Measurements from ENCODE around the gene PLA2G2F.

Gene PLA2G2F

GRCh38 chr1:20158358-20159070 is 19.4 kb downstream of the PLA2G2F start:
- no peak overlapping the region for H3K27ac ChIP-seq (ENCODE audit: low read depth, low read length)
- TF ChIP-seq CTCF (IDR thresholded peaks at IDR 0.05; ENCODE audit: low read depth, low read length, poor library complexity, severe bottlenecking), result no peak
- no peak for TF ChIP-seq EZH2phosphoT487 (IDR thresholded peaks at IDR 0.05; ENCODE audit: borderline replicate concordance, low read length)
- H3K27me3 ChIP-seq (ENCODE audit: control insufficient read depth, low read length), result no peaks in the 10 kb centered on the region
- H3K36me3 ChIP-seq (ENCODE audit: control insufficient read depth, low read length), result no peaks in the 10 kb centered on the region
- H3K9me3 ChIP-seq (ENCODE audit: control insufficient read depth, insufficient read depth, low read length), result peaks cover 19% of the 10 kb centered on the region
- H3K4me1 ChIP-seq (ENCODE audit: control insufficient read depth, low read length), result no peaks in the 10 kb centered on the region
- no peak overlapping the region for H3K4me3 ChIP-seq (ENCODE audit: low read length)
- no peak overlapping the region for H3K4me2 ChIP-seq (ENCODE audit: low read length)
- H4K20me1 ChIP-seq (ENCODE audit: control insufficient read depth, insufficient read depth, low read depth, low read length), result no peaks in the 10 kb centered on the region
- H3F3A ChIP-seq (ENCODE audit: control insufficient read depth, insufficient read depth), result no peaks in the 10 kb centered on the region
- H3K79me2 ChIP-seq (ENCODE audit: control insufficient read depth, low read length), result no peaks in the 10 kb centered on the region
- H3K9me2 ChIP-seq (replicated peaks; ENCODE audit: control insufficient read depth, low read length), result no peaks in the 10 kb centered on the region

- H3K79me2 ChIP-seq (ENCODE audit: control insufficient read depth, low read length), result no peaks in the 10 kb centered on the region
- H3K27ac ChIP-seq (ENCODE audit: low read depth, low read length), result no peak overlapping the region
- H3K4me1 ChIP-seq (ENCODE audit: control insufficient read depth, low read length), result no peaks in the 10 kb centered on the region
- TF ChIP-seq CTCF (IDR thresholded peaks at IDR 0.05; ENCODE audit: low read depth, low read length, poor library complexity, severe bottlenecking), result no peak
- no peaks in the 10 kb centered on the region for H3F3A ChIP-seq (ENCODE audit: control insufficient read depth, insufficient read depth)
- H3K36me3 ChIP-seq (ENCODE audit: control insufficient read depth, low read length), result no peaks in the 10 kb centered on the region
- no peak overlapping the region for H3K4me2 ChIP-seq (ENCODE audit: low read length)
- H3K9me3 ChIP-seq (ENCODE audit: control insufficient read depth, insufficient read depth, low read length), result peaks cover 19% of the 10 kb centered on the region
- no peaks in the 10 kb centered on the region for H4K20me1 ChIP-seq (ENCODE audit: control insufficient read depth, insufficient read depth, low read depth, low read length)
- H3K4me3 ChIP-seq (ENCODE audit: low read length), result no peak overlapping the region
- H3K9me2 ChIP-seq (replicated peaks; ENCODE audit: control insufficient read depth, low read length), result no peaks in the 10 kb centered on the region
- H3K27me3 ChIP-seq (ENCODE audit: control insufficient read depth, low read length), result no peaks in the 10 kb centered on the region
Measured at GRCh38 chr1:20160034-20160433, 20.9 kb downstream of the PLA2G2F start.

- Histone ChIP-seq H3K4me2 (ENCODE audit: low read length) (no peak overlapping the region), H3K9me2 (replicated peaks; ENCODE audit: control insufficient read depth, low read length) (no peaks in the 10 kb centered on the region), H3K4me3 (ENCODE audit: low read length) (no peak overlapping the region), H3K9me3 (ENCODE audit: control insufficient read depth, insufficient read depth, low read length) (peaks cover 9% of the 10 kb centered on the region), H3F3A (ENCODE audit: control insufficient read depth, insufficient read depth) (no peaks in the 10 kb centered on the region), H3K27ac (ENCODE audit: low read depth, low read length) (no peak overlapping the region), H3K36me3 (ENCODE audit: control insufficient read depth, low read length) (no peaks in the 10 kb centered on the region), H3K4me1 (ENCODE audit: control insufficient read depth, low read length) (no peaks in the 10 kb centered on the region), H4K20me1 (ENCODE audit: control insufficient read depth, insufficient read depth, low read depth, low read length) (no peaks in the 10 kb centered on the region), H3K79me2 (ENCODE audit: control insufficient read depth, low read length) (no peaks in the 10 kb centered on the region), H3K27me3 (ENCODE audit: control insufficient read depth, low read length) (no peaks in the 10 kb centered on the region)
- TF ChIP-seq CTCF (IDR thresholded peaks at IDR 0.05; ENCODE audit: low read depth, low read length, poor library complexity, severe bottlenecking) (no peak), EZH2phosphoT487 (IDR thresholded peaks at IDR 0.05; ENCODE audit: borderline replicate concordance, low read length) (no peak)
Measured at GRCh38 chr1:20164694-20165202, 25.6 kb downstream of the PLA2G2F start.
